HG03196 (cell line): ENCODE data around the gene ERGIC1.
"Not testable (repeated sequence)": the region's sequence is repeated elsewhere in the genome, so short reads cannot be mapped to it uniquely, and the experiment has no call there.

Experiments used
- ATAC-seq: cut with Tn5 transposase; IDR thresholded peaks from one replicate; pipeline ENCODE4 v1.9.1; 2021; ENCODE audit not compliant: unreplicated experiment

The ERGIC1 gene

DNA sequence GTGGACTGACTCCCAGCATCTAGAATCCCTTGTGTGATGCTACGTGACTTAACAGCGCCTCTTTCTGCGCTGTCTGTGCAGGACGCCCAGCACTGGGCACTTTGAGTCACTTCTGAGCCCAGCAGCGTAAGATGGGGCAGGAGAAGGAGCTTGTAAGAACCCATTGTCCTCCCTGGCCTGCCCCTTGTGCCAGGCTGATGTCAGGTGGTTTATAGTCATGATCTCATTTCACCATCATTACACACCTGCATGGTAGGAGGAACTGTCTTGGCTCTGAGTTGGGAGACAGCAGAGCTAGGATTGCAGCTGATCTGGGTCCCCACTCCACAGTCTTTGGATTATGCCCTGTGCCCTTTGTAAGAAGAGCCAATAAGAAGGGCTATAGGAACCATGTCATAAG lies 12.2 kb downstream of the ERGIC1 start:
- no peak for ATAC-seq

- ATAC-seq = no peak
These were observed 12.6 kb downstream of the ERGIC1 start for GRCh38 chr5:172846677-172847076.

- not testable (repeated sequence) for ATAC-seq
These were observed 13.5 kb downstream of the ERGIC1 start for GRCh38 chr5:172847584-172847983.

GRCh38 chr5:172848419-172848818 lies 14.4 kb downstream of the ERGIC1 start:
- ATAC-seq = no peak

GRCh38 chr5:172849606-172850453 lies 15.8 kb downstream of the ERGIC1 start:
- peak; percentile 61 for ATAC-seq

GRCh38 chr5:172850454-172850797 lies 16.4 kb downstream of the ERGIC1 start:
- no peak for ATAC-seq

GRCh38 chr5:172851254-172851653 lies 17.2 kb downstream of the ERGIC1 start:
- not testable (repeated sequence) for ATAC-seq

DNA sequence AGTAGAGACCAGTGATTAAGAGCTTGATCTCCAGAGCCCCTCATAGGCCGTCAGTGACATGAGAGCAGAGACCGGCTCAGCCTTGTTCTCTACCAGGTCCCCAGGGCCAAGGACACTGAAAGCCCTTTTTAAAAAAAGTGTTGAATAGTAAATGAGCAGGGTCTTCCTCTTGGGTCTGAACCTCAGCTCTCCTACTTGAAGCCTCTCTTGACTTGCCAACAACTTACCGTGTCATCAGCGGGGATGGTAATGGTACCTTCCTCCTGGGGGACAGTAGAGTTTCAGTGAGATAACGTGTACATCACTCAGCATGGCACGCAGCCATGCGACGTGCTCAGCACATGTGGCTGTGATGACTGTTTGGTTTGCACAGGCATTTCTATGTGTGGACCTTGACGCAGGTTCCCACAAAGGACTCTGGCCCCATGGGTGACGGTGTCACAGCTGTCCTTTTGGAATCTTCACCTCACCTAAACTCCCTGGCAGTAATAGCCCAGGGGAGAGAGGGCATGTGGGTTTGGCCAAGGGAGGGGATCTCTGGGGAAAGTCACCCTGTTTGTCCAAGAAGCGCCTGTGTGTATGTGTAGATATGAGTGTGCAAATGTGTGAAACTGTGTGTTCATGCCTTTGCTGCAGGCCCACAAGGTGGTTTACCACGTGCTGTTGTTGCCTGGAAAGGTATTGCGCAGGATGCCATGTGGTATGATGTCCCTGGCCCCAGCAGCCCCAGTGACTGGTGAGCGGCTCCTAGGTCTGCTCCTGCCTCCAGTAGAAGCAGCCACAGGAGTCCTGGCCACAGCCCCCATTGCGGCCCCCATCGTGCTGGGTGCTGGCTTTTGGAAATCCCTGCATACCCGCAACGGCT lies 18.7 kb downstream of the ERGIC1 start:
- ATAC-seq = no peak

DNA sequence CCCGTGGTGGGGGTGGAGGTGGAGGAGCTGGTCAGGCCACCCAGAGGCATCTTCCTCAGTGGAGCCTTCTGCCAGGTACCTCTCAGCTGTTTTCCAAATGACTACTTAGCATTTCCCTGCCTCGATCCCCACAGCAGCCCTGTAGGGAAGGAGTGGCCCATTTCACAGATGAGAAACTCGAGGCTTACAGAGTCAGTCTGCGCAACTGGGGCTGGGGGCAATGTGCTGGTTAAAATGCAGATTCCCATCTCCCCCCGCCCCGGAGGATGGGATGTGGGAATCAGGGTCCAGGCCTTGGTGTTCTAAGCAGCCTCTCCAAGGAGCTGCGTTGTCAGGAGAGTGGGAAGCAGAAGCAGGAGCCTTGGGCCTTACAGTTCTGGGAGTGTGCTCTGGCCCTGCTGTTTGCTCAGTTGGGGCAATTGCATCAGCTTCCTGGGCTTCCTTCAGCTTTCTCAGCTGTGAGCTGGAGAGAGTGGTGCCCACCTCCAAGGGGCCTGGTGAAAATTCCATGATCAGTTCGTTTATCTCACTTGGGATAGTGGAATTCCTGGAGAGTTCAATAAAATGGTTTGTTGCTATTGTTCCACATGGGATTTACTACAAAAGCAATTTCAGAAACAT lies 19.4 kb downstream of the ERGIC1 start:
- no peak for ATAC-seq

- no peak for ATAC-seq
These were observed 20.4 kb downstream of the ERGIC1 start for GRCh38 chr5:172854451-172854871.

DNA sequence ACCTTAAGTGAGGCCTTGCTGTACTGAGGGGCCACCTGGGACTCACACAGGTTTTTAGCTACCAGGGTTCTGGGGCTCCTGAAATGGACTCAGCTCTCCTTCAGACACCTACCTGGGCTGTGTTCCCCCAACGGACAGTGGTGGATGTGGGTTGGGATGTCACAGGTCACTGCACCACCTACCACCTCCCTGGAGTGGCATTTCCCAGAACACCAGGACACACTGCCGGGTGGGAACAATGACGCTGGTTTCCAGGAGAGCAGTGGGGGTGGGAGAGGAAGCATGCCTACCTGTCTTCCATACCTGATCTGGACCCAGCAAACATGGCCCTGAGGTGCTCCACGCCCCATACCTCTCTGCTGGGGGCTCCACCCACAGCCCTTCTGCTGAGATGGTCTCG lies 20.9 kb downstream of the ERGIC1 start:
- ATAC-seq = no peak

GRCh38 chr5:172855597-172856292 lies 21.7 kb downstream of the ERGIC1 start:
- no peak for ATAC-seq

GRCh38 chr5:172856336-172856735 lies 22.3 kb downstream of the ERGIC1 start:
- ATAC-seq = no peak

DNA sequence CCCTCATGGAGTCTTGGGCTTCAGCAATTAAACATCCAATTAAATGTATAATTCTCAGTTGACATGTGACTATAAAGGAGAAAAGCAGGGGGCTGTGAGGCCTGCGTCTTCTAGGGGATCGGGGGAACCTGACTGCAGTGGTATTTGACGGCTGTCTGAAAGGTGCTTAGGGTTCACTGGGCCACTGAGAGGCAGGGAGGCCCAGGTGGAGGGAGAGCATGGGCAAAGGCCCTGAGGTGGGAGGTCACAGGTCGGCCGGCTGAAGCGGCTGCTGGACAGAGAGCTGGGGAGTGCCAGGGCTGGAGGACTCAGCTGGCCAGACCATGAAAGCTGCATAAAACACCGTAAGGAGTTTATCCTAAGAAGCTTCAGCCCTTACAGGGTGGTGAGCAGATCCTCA lies 23.9 kb downstream of the ERGIC1 start:
- no peak for ATAC-seq

DNA sequence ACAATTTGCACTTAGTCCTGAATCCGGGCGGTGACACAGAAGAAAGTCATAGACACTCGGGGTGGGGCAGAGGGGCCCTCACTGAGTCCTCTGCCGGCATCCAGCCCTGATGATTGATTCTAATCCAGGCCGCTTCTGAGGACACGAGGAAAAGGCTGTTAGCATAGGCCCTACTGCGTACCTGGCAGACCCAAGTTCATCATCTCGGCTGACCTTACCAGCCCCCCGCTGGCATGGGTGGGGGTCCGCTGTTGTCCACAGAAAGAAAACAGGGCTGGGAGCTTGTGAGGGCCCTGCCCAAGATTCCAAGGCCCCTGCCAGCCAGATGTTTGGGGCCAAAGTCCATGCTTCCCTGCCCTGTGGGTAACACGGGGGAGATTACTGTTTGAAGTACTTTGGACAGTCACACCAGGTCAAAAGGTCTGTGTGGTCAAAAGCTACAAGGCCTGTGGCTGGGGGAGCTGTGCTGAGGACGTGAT lies 24.5 kb downstream of the ERGIC1 start:
- no peak for ATAC-seq

GRCh38 chr5:172858990-172859811 lies 25.1 kb downstream of the ERGIC1 start:
- ATAC-seq = no peak

GRCh38 chr5:172859966-172860365 lies 25.9 kb downstream of the ERGIC1 start:
- no peak for ATAC-seq

DNA sequence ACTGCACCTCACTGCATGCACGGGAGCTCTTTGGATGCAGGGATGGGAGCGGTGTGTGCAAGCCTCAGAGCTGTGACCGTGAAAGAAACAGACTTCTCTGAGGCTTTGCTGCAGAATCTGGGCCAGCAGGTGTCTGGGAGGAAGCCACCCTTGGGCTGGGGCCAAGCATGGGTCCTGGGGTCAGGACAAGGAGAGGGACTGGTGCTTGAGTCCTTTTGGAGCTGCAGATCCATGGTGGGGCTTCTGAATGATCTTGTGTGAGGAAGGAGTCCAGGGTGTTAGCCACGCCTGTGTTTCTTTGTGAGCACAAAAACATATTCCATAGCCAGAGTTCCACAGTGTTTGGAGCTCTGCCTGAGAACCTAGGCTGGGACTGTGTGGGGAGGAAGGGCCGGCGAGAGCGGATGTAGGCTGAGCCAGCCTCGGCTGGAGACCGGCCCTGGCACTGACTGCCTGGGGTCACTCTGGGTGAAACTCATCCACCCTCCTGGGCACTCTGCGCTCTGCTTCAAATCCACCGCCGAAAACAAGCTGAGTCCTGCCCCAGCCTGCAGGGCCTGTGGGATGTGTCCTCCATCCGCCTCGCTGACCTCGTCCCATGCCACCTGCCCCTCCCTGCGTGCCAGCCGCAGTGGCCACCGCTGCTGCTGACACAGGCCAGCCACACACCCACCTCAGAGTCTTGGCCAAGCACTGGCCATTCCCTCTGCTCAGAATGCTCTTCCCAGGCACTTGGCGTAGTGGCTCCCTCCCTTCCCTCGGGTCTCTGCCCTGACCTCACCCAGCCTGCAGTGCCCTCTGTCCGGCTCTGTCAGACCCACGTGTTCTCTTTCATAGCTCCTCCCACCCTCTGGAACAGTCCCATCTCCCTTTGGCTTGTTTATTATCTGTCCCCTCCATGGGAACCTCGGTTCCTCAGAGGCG lies 26.7 kb downstream of the ERGIC1 start:
- no peak for ATAC-seq

DNA sequence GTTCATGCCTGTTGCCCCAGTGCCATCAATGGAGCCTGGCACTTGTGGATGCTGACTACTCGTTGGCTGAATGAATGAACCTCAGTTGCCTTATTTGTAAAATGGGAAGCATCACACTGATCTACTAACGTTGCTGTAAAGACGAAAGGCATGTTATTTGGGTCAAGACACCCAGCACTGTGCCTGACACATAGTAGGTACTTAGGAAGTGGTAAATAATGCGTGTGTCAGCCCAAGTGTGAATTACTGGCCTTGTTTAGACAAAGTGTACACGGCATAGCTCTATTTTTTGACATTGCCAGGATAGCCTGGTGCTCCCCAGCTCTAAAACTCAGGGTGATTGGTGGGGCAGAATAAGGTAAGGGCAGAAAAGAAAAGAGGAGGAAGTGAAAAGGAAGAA lies 27.4 kb downstream of the ERGIC1 start:
- ATAC-seq = no peak
